ENCODE results near the gene BANK1. TPM values are rescaled to one million over a fixed set of nuclear protein-coding genes. Genes with fewer than 3 reads are reported as not detected.

The BANK1 gene
- total and polyA plus RNA-seq, 2 of the 8 experiments (the other 6 are each of a cell fraction or from before 2014, with no cell fraction given), result 0.59 to 0.93 TPM

GRCh38 chr4:101993002-101993841, 202.7 kb downstream of the BANK1 start (continued):
- TF ChIP-seq CHD7 (IDR thresholded peaks at IDR 0.05; ENCODE audit: insufficient replicate concordance, low read length) (no peak), TBP (IDR thresholded peaks at IDR 0.05; ENCODE audit: low read depth, low read length) (no peak), SP4 (IDR thresholded peaks at IDR 0.05; ENCODE audit: low read length) (no peak), BCL11A (IDR thresholded peaks at IDR 0.05; ENCODE audit: low read depth in 2 of 2, low read length in 2 of 2) (no peak), SIN3A (conservative IDR thresholded peaks at IDR 0.05 in 1 of 2, IDR thresholded peaks at IDR 0.05 in 1 of 2; ENCODE audit: low read depth in 1 of 2, low read length in 2 of 2) (no peak), RAD21 (IDR thresholded peaks at IDR 0.05 in 1 of 2, conservative IDR thresholded peaks at IDR 0.05 in 1 of 2; ENCODE audit: low read depth in 2 of 2, low read length in 2 of 2) (no peak), CHD2 (IDR thresholded peaks at IDR 0.05; ENCODE audit: low read length) (no peak), NRF1 (IDR thresholded peaks at IDR 0.05; ENCODE audit: low read depth, low read length) (no peak), RNF2 (IDR thresholded peaks at IDR 0.05; ENCODE audit: borderline replicate concordance, low read depth, low read length, missing control alignments, poor library complexity, severe bottlenecking) (no peak), POLR2A (IDR thresholded peaks at IDR 0.05; ENCODE audit: control extremely low read depth in 1 of 2, low read depth in 2 of 2, low read length in 2 of 2) (no peak)
